Endothelial cell of umbilical vein (primary cell): ENCODE results near the gene DPH1. TPM values are rescaled to one million over a fixed set of nuclear protein-coding genes. Genes with fewer than 3 reads are reported as not detected.

Source experiments
- BruUV-seq: library from RNA; stranded (reverse); fragments of 400-500 nt; replicated peaks from 2 replicates; lab custom pipeline; 2021; lab: Mats Ljungman, UMichigan
- CTCF ChIA-PET: fragments of 300-600, 350-600 bp; sonication (Branson Sonifier 250); formaldehyde crosslinking; loops from one replicate; lab custom pipeline; 2021; ENCODE audit warnings: antibody characterized with exemption, inconsistent platforms; lab: Charles Lee
- POLR2A ChIA-PET: fragments of 300-600, 350-600 bp; sonication (Branson Sonifier 250); formaldehyde crosslinking; loops from one replicate; lab custom pipeline; 2021; ENCODE audit warnings: antibody characterized with exemption, inconsistent platforms; lab: Charles Lee
- DNase-seq: peaks from one replicate; pipeline ENCODE4 v3.0.0-alpha.2; 2011; ENCODE audit warnings: low read depth, low spot score
- FAIRE-seq: peaks from 2 replicates; lab custom pipeline; 2011; peaks lifted over from hg19 to GRCh38; lab: Jason Lieb, UNC
- H2AFZ ChIP-seq: 2 replicates; pipeline ENCODE4 v1.6.0; 2012; ENCODE audit warnings: low read depth, low read length, control low read depth, inconsistent platforms
- H3K27ac ChIP-seq: 2 replicates; pipeline ENCODE4 v1.5.1; 2011; ENCODE audit warnings: low read depth, mild to moderate bottlenecking, control low read depth, low read length, moderate library complexity; ENCODE audit not compliant: insufficient read depth
- H3K27me3 ChIP-seq, 2 experiments: 2 replicates each; pipeline versions ENCODE4 v1.6.0 to v1.6.1; 2011; ENCODE audit warnings: low read length in 2 of 2, mixed read lengths in 1 of 2; ENCODE audit not compliant: control insufficient read depth in 2 of 2, insufficient read depth in 2 of 2
- H3K36me3 ChIP-seq, 2 experiments: 2 replicates in 1 of 2; 3 replicates in 1 of 2; pipeline ENCODE4 v1.5.1; 2011; ENCODE audit warnings: low read length in 2 of 2, mild to moderate bottlenecking in 1 of 2, moderate library complexity in 1 of 2; ENCODE audit not compliant: control insufficient read depth in 2 of 2, insufficient read depth in 2 of 2; ENCODE audit errors: extremely low read depth in 1 of 2
- H3K4me1 ChIP-seq: 3 replicates; pipeline ENCODE4 v1.5.1; 2011; ENCODE audit warnings: mild to moderate bottlenecking, low read length; ENCODE audit not compliant: control insufficient read depth, insufficient read depth; ENCODE audit errors: extremely low read depth
- H3K4me2 ChIP-seq: 2 replicates; pipeline ENCODE4 v1.6.1; 2011; ENCODE audit warnings: low read length, control low read depth, mixed read lengths; ENCODE audit not compliant: insufficient read depth
- H3K4me3 ChIP-seq, 3 experiments: fragments of 200-600 bp in 1 of 3; sonication (generic), shearing (Covaris generic) in 1 of 3; replicated peaks in 1 of 3; 2 replicates each; pipeline ENCODE4 v1.5.1; 2011 to 2016; ENCODE audit warnings: control low read depth in 3 of 3, low read length in 3 of 3, mild to moderate bottlenecking in 2 of 3, inconsistent platforms in 1 of 3, low read depth in 1 of 3, moderate library complexity in 1 of 3; ENCODE audit not compliant: insufficient read depth in 1 of 3
- H3K79me2 ChIP-seq: 2 replicates; pipeline ENCODE4 v1.6.0; 2012; ENCODE audit warnings: low read length, inconsistent platforms; ENCODE audit not compliant: control insufficient read depth, insufficient read depth
- H3K9ac ChIP-seq: replicated peaks from 2 replicates; pipeline ENCODE3; 2011; ENCODE audit warnings: low read length, control low read depth; ENCODE audit not compliant: insufficient read depth; ENCODE audit errors: extremely low read depth
- H3K9me1 ChIP-seq: replicated peaks from 3 replicates; pipeline ENCODE4 v1.6.0; 2011; ENCODE audit warnings: mild to moderate bottlenecking, low read length; ENCODE audit not compliant: control insufficient read depth, insufficient read depth; ENCODE audit errors: extremely low read depth
- H3K9me3 ChIP-seq: replicated peaks from 2 replicates; pipeline ENCODE4 v1.5.1; 2012; ENCODE audit warnings: low read length, inconsistent platforms; ENCODE audit not compliant: control insufficient read depth, insufficient read depth
- H4K20me1 ChIP-seq: replicated peaks from 2 replicates; pipeline ENCODE3; 2011; ENCODE audit warnings: mild to moderate bottlenecking, low read length; ENCODE audit not compliant: control insufficient read depth, insufficient read depth; ENCODE audit errors: extremely low read depth
- EZH2 ChIP-seq: IDR thresholded peaks from 2 replicates; pipeline ENCODE4 v1.6.1; 2012; ENCODE audit warnings: borderline replicate concordance, low read depth, mild to moderate bottlenecking, moderate library complexity, low read length, inconsistent platforms; ENCODE audit not compliant: severe bottlenecking
- FOS ChIP-seq: IDR thresholded peaks from 2 replicates; pipeline ENCODE4 v1.6.1; 2011; ENCODE audit warnings: mild to moderate bottlenecking, low read length, moderate library complexity, borderline replicate concordance; ENCODE audit not compliant: insufficient read depth
- JUN ChIP-seq: IDR thresholded peaks from 2 replicates; pipeline ENCODE4 v1.6.1; 2011; ENCODE audit warnings: borderline replicate concordance, low read depth; ENCODE audit not compliant: insufficient read length, insufficient read depth
- POLR2AphosphoS5 ChIP-seq: IDR thresholded peaks from 2 replicates; pipeline ENCODE4 v1.6.1; 2012; ENCODE audit warnings: low read depth, mild to moderate bottlenecking, control low read depth, low read length, moderate library complexity; ENCODE audit not compliant: insufficient read depth
- dilution Hi-C: fragments of 300-500 bp; cut with MboI; formaldehyde crosslinking; loops from one replicate; pipeline ENCODE4 v1.15.0; 2019; ENCODE audit warnings: low sequenced_read_pairs; ENCODE audit not compliant: extremely low pct_ligation_motif_present
- intact Hi-C: fragments of 100-400 bp; cut with micrococcal nuclease; formaldehyde crosslinking; loops from one replicate; pipeline ENCODE4 v1.10.0; 2022
- polyA plus RNA-seq, 4 experiments: library from polyadenylated mRNA; depleted of rRNA in 3 of 4; stranded (reverse) in 3 of 4; unstranded in 1 of 4; fragments of >200 nt; gene quantifications; 2 replicates each; pipeline versions ENCODE4 v1.2.1 to v1.2.3, GENCODE V29; 2011 to 2012; ENCODE audit warnings: missing spikeins in 1 of 4
- total RNA-seq: library from RNA; stranded (reverse); gene quantifications from 2 replicates; pipeline ENCODE4 v1.2.3, GENCODE V29; 2021
- TF ChIP-seq, protein P1 (sequence below), 2 donors: IDR thresholded peaks; 1 replicate in 1 of 2; 2 replicates in 1 of 2; pipeline ENCODE4 v1.5.1; 2011; ENCODE audit warnings: low read length in 2 of 2, mild to moderate bottlenecking in 2 of 2, moderate library complexity in 2 of 2, control low read depth in 1 of 2, inconsistent platforms in 1 of 2, low read depth in 1 of 2; ENCODE audit not compliant: insufficient read depth in 1 of 2; ENCODE audit errors: extremely low read depth in 1 of 2

DPH1 gene
- total and polyA plus RNA-seq, 2 donors (not counting 3 experiments of a cell fraction or from before 2014, with no cell fraction given), result 37.8 to 45.6 TPM

- Histone ChIP-seq H4K20me1 (no peaks in the 10 kb centered on the region), H3K27me3 (peaks cover 32 to 35% of the 10 kb centered on the region in 2 experiments), H3K9me1 (no peaks in the 10 kb centered on the region), H2AFZ (no peak overlapping the region), H3K79me2 (peaks cover 4% of the 10 kb centered on the region), H3K4me2 (no peak overlapping the region), H3K4me3 (no peak overlapping the region), H3K4me1 (peaks cover 12% of the 10 kb centered on the region), H3K9ac (no peak overlapping the region), H3K27ac (no peak overlapping the region), H3K9me3 (no peaks in the 10 kb centered on the region), H3K36me3 (no peaks in the 10 kb centered on the region)
- ChIA-PET POLR2A (interaction anchor here (0.6 kb wide), 1 partner anchor 12 kb away, joined by 3 read pairs; no protein-coding TSS in a partner anchor), CTCF (interaction anchor here (0.9 to 9.5 kb wide), 4 partner anchors 7 to 146 kb away, joined by 3 to 270 read pairs (median 3); no protein-coding TSS in a partner anchor)
- BruUV-seq, result no TSS peak
- FAIRE-seq (no peak), DNase-seq (no peak)
- TF ChIP-seq, protein P1, sequence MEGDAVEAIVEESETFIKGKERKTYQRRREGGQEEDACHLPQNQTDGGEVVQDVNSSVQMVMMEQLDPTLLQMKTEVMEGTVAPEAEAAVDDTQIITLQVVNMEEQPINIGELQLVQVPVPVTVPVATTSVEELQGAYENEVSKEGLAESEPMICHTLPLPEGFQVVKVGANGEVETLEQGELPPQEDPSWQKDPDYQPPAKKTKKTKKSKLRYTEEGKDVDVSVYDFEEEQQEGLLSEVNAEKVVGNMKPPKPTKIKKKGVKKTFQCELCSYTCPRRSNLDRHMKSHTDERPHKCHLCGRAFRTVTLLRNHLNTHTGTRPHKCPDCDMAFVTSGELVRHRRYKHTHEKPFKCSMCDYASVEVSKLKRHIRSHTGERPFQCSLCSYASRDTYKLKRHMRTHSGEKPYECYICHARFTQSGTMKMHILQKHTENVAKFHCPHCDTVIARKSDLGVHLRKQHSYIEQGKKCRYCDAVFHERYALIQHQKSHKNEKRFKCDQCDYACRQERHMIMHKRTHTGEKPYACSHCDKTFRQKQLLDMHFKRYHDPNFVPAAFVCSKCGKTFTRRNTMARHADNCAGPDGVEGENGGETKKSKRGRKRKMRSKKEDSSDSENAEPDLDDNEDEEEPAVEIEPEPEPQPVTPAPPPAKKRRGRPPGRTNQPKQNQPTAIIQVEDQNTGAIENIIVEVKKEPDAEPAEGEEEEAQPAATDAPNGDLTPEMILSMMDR (IDR thresholded peaks at IDR 0.05; ENCODE audit: extremely low read depth in 1 of 2, insufficient read depth in 1 of 2, low read depth in 1 of 2, low read length in 2 of 2), result no peak
- TF ChIP-seq JUN, result no peak
- TF ChIP-seq FOS, result no peak
- no peak for TF ChIP-seq POLR2AphosphoS5
- no peak for TF ChIP-seq EZH2
- intact Hi-C loops (no loop called here), dilution Hi-C loops (no loop called here)
These were observed 2.3 kb upstream of the DPH1 start for GRCh38 chr17:2027528-2028233.
